Activated B cell treated with CpG ODN at 0.5 μM for 24 hours (primary cell): ENCODE measurements around the gene RBM26. TPM values are rescaled to one million over a fixed set of nuclear protein-coding genes. Genes with fewer than 3 reads are reported as not detected.

Experiments used
- ATAC-seq: fragments of 200-7000 bp; cut with Tn5 transposase; one replicate; pipeline ENCODE4 v1.10.0; 2021; ENCODE audit warnings: low read depth, mild to moderate bottlenecking, moderate library complexity
- CTCF ChIA-PET: fragments of 350-600 bp; sonication (Branson Sonifier 250); formaldehyde crosslinking; loops from one replicate; lab custom pipeline; 2021; ENCODE audit warnings: antibody characterized with exemption; lab: Charles Lee
- POLR2A ChIA-PET: fragments of 350-600 bp; sonication (Branson Sonifier 250); formaldehyde crosslinking; loops from one replicate; lab custom pipeline; 2021; ENCODE audit warnings: antibody characterized with exemption; lab: Charles Lee
- DNase-seq: peaks from one replicate; pipeline ENCODE4 v3.0.0; 2022
- H3K27ac Mint-ChIP-seq: one replicate; pipeline ENCODE4 v1.8.0; 2020; ENCODE audit warnings: mixed read lengths
- H3K27me3 Mint-ChIP-seq: one replicate; pipeline ENCODE4 v1.8.0; 2021; ENCODE audit warnings: mixed read lengths
- H3K36me3 Mint-ChIP-seq: one replicate; pipeline ENCODE4 v1.8.0; 2021; ENCODE audit warnings: low read depth, mixed read lengths
- H3K4me1 Mint-ChIP-seq: one replicate; pipeline ENCODE4 v1.8.0; 2021; ENCODE audit warnings: mixed read lengths
- H3K4me3 Mint-ChIP-seq: one replicate; pipeline ENCODE4 v1.8.0; 2020; ENCODE audit warnings: mild to moderate bottlenecking, mixed read lengths
- H3K9me3 Mint-ChIP-seq: one replicate; pipeline ENCODE4 v1.8.0; 2020; ENCODE audit warnings: mixed read lengths
- intact Hi-C: fragments of 100-400 bp; cut with micrococcal nuclease; formaldehyde crosslinking; loops from one replicate; pipeline ENCODE4 v1.15.1; 2024
- total RNA-seq: library from RNA; stranded (reverse); gene quantifications from 2 replicates; pipeline ENCODE4 v1.2.3, GENCODE V29; 2022
- TF ChIP-seq, protein P1 (sequence below): fragments of 200-600 bp; IDR thresholded peaks from one replicate; pipeline ENCODE4 v1.8.0; 2022; ENCODE audit warnings: antibody characterized with exemption, mild to moderate bottlenecking

RBM26 gene
- total RNA-seq, 1 donor from 2014 or later = 92.9 TPM

DNA sequence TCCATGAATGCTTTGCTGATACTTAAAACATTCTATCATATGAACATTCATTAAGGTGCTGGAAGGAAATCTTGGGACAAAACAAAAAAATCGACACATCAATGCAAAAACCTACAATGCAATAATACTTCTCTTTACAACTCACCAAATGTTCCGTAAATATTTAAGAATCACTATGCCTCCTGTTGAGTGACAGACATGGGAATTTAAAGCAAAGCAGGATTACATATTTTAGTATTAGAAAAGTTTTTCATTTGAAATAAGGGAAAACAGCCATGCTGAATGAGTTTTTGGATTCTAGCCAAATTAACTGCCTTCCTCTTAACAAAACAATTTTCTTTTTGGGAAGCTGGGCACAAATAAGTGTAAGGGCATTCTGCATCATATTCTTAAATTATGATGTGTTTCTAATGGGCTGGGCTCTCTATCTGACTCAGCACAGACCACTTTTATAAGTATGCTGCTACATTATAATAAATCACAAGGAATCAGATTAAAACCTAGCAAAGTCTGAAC, 93.7 kb downstream of the RBM26 start:
- Mint-ChIP-seq H3K27me3 (no peaks in the 10 kb centered on the region), H3K9me3 (no peaks in the 10 kb centered on the region), H3K36me3 (peaks cover 19% of the 10 kb centered on the region), H3K4me3 (no peak overlapping the region), H3K27ac (no peak overlapping the region), H3K4me1 (peaks cover 4% of the 10 kb centered on the region)
- ChIA-PET POLR2A (interaction anchor here (0.6 kb wide), 1 partner anchor 94 kb away, joined by 12 read pairs; the partner anchor contains the start of gene RBM26), CTCF (no interaction called here)
- TF ChIP-seq, protein P1, sequence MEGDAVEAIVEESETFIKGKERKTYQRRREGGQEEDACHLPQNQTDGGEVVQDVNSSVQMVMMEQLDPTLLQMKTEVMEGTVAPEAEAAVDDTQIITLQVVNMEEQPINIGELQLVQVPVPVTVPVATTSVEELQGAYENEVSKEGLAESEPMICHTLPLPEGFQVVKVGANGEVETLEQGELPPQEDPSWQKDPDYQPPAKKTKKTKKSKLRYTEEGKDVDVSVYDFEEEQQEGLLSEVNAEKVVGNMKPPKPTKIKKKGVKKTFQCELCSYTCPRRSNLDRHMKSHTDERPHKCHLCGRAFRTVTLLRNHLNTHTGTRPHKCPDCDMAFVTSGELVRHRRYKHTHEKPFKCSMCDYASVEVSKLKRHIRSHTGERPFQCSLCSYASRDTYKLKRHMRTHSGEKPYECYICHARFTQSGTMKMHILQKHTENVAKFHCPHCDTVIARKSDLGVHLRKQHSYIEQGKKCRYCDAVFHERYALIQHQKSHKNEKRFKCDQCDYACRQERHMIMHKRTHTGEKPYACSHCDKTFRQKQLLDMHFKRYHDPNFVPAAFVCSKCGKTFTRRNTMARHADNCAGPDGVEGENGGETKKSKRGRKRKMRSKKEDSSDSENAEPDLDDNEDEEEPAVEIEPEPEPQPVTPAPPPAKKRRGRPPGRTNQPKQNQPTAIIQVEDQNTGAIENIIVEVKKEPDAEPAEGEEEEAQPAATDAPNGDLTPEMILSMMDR = no peak
- intact Hi-C loops = no loop called here
- ATAC-seq (no peak), DNase-seq (no peak)

DNA sequence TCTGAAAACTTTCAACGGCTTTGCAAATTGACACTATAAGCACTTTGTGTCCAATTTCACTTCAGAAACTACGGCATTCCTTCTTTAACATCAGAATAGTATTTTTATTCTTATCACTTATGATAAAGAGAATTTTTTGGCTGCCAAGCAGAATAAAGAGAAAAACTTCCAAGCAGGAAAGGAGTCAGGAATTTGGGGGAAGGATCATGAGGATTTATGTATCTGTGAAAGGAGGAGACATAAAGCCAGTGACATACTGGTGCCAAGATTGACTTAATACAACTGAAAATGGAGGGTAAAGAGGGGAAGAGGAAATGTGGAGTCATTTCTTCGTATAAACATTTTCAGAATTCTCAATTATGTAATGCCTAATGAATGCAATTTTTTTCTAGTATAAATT, 94.7 kb downstream of the RBM26 start:
- intact Hi-C loops = no loop called here
- ATAC-seq (no peak), DNase-seq (no peak)
- Mint-ChIP-seq H3K27me3 (no peaks in the 10 kb centered on the region), H3K9me3 (no peaks in the 10 kb centered on the region), H3K4me1 (peaks cover 6% of the 10 kb centered on the region), H3K36me3 (peaks cover 17% of the 10 kb centered on the region), H3K4me3 (no peak overlapping the region), H3K27ac (no peak overlapping the region)
- ChIA-PET CTCF (no interaction called here), POLR2A (no interaction called here)
- TF ChIP-seq, protein P1 = no peak

DNA sequence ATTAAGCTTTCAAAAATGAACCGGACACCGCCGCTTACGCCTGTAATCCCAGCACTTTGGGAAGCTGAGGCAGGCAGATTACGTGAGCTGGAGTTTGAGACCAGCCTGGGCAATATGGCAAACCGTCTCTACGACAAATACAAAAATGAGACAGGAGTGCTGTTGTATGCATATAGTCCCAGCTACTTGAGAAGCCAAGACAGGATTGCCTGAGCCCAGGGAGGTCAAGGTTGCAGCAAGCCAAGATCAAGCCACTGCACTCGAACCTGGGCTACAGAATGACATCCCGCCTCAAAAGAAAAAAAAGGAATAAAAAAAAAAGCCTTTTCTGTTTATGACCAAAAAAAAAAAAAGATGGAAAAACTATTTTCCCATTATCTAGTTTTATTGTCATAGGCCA, 96.4 kb downstream of the RBM26 start:
- Mint-ChIP-seq H3K27ac (no peak overlapping the region), H3K9me3 (no peaks in the 10 kb centered on the region), H3K36me3 (peaks cover 10% of the 10 kb centered on the region), H3K27me3 (no peaks in the 10 kb centered on the region), H3K4me3 (no peak overlapping the region), H3K4me1 (peaks cover 6% of the 10 kb centered on the region)
- DNase-seq (no peak), ATAC-seq (no peak)
- ChIA-PET POLR2A (no interaction called here), CTCF (no interaction called here)
- intact Hi-C loops = no loop called here
- TF ChIP-seq, protein P1 = no peak

DNA sequence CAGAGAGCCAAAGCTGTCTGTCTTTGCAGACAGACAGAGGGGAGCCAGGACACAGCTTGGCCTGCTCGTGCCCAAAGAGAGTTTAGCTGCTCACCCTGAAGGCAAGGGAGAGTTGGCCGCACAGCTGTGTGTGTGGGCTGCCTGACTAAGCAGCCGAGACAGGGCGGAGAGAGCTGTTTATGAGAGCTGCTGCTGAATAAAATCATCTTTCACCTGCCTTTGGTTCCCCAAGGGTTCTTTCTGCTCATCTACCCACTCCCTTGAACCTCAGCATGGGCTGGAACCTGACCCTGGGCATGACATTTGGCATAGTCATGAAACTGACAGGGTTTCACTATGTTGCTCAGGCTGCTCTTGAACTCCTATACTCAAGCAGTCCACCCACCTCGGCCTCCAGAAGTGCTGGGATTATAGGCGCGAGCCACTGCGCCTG, 98.2 kb downstream of the RBM26 start:
- TF ChIP-seq, protein P1 = no peak
- no peak for ATAC-seq
- intact Hi-C loops = no loop called here
- ChIA-PET CTCF (no interaction called here), POLR2A (no interaction called here)
- Mint-ChIP-seq H3K27ac (no peak overlapping the region), H3K27me3 (peaks cover 3% of the 10 kb centered on the region), H3K36me3 (no peaks in the 10 kb centered on the region), H3K4me3 (no peak overlapping the region), H3K4me1 (peaks cover 6% of the 10 kb centered on the region), H3K9me3 (no peaks in the 10 kb centered on the region)
- no peak for DNase-seq

DNA sequence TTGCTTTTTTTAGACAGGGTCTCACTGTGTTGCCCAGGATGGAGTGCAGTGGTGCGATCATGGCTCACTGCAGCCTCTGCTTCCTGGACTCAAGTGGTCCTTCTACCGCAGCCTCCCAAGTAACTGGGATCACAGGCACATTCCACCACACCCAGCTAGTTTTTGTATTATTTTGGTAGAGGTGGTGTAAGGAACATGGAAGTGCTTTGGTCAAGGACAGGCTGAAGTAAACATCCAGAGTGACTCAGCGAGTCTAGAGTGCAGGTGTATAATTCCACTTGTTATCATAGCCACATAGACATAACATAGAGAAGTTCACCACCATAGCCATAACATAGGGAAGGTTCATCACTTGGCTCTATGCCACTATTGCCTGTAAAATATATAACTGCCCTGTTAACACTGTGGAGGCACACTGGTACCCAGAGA, 98.6 kb downstream of the RBM26 start:
- Mint-ChIP-seq H3K27ac (no peak overlapping the region), H3K4me3 (no peak overlapping the region), H3K4me1 (peaks cover 6% of the 10 kb centered on the region), H3K9me3 (no peaks in the 10 kb centered on the region), H3K36me3 (no peaks in the 10 kb centered on the region), H3K27me3 (peaks cover 7% of the 10 kb centered on the region)
- DNase-seq (no peak), ATAC-seq (no peak)
- ChIA-PET POLR2A (no interaction called here), CTCF (no interaction called here)
- TF ChIP-seq, protein P1 = no peak
- intact Hi-C loops = no loop called here
